Left renal pelvis (tissue), 4 donors: Measurements from ENCODE around the gene FES. TPM values are rescaled to one million over a fixed set of nuclear protein-coding genes. Genes with fewer than 3 reads are reported as not detected.
"Not testable (repeated sequence)": the region's sequence is repeated elsewhere in the genome, so short reads cannot be mapped to it uniquely, and the experiment has no call there.

Experiments used
- DNase-seq, 4 donors: peaks; one replicate each; pipeline ENCODE4 v3.0.0-alpha.2; 2013; ENCODE audit warnings: low read depth in 4 of 4, low spot score in 3 of 4
- polyA plus RNA-seq, 4 donors: library from polyadenylated mRNA; unstranded; fragments of 120-200 nt; gene quantifications; one replicate each; pipeline ENCODE4 v1.2.1, GENCODE V29; 2013; ENCODE audit not compliant: insufficient read length in 4 of 4

The FES gene
- polyA plus RNA-seq, 4 donors = 9.4 to 23.0 (median 17.3) TPM

- DNase-seq = no peak
These were observed 40.1 kb downstream of the FES start for GRCh38 chr15:90924375-90924774.

GRCh38 chr15:90926766-90927165, 42.5 kb downstream of the FES start:
- DNase-seq = not testable (repeated sequence)

- not testable (repeated sequence) for DNase-seq
These were observed 43.8 kb downstream of the FES start for GRCh38 chr15:90928106-90928505.

GRCh38 chr15:90929246-90930019, 45.1 kb downstream of the FES start:
- DNase-seq = no peak

GRCh38 chr15:90930861-90931574, 46.7 kb downstream of the FES start:
- DNase-seq = no peak

GRCh38 chr15:90931575-90931827, 47.2 kb downstream of the FES start:
- DNase-seq = no peak

- peak; percentile 50 to 73 (median 71) for DNase-seq
These were observed 47.7 kb downstream of the FES start, which contains the start of gene HDDC3 for GRCh38 chr15:90931828-90932659. TSS of gene HDDC3 (minus strand) at chr15:90932549. CDS start at chr15:90932540, 9 bp downstream.

GRCh38 chr15:90932660-90932991, 48.3 kb downstream of the FES start:
- DNase-seq = no peak

GRCh38 chr15:90933301-90933700, 49.0 kb downstream of the FES start:
- DNase-seq = no peak

GRCh38 chr15:90934256-90934948, 50.1 kb downstream of the FES start:
- peak in 3 of 4 donors; percentile 64 to 70 (median 66) for DNase-seq

- peak; percentile 75 to 83 (median 79) for DNase-seq
These were observed 50.8 kb downstream of the FES start, which contains the start of gene UNC45A for GRCh38 chr15:90934949-90935751. TSS of gene UNC45A (plus strand) at chr15:90935285. CDS start at chr15:90935325, 40 bp downstream.

- no peak for DNase-seq
These were observed 52.5 kb downstream of the FES start for GRCh38 chr15:90936823-90937222.

- no peak for DNase-seq
These were observed 54.0 kb downstream of the FES start for GRCh38 chr15:90938261-90938660.

- DNase-seq = no peak
These were observed 55.5 kb downstream of the FES start for GRCh38 chr15:90939756-90940155.

- no peak for DNase-seq
These were observed 56.7 kb downstream of the FES start for GRCh38 chr15:90941038-90941437.

- DNase-seq = no peak
These were observed 58.2 kb downstream of the FES start for GRCh38 chr15:90942354-90943120.

- no peak for DNase-seq
These were observed 60.8 kb downstream of the FES start for GRCh38 chr15:90945091-90945490.
